ENCODE results near the gene MFN2.

GRCh38 chr1:12056331-12056841, 76.1 kb downstream of the MFN2 start:
- TF ChIP-seq SUZ12 (IDR thresholded peaks at IDR 0.05) (no peak), FOXK2 (IDR thresholded peaks at IDR 0.05) (no peak), CTBP1 (IDR thresholded peaks at IDR 0.05; ENCODE audit: borderline replicate concordance) (no peak), LEF1 (IDR thresholded peaks at IDR 0.05; ENCODE audit: borderline replicate concordance) (no peak)
